ENCODE results near the gene DUSP22. TPM values are rescaled to one million over a fixed set of nuclear protein-coding genes. Genes with fewer than 3 reads are reported as not detected.

Gene DUSP22
- total RNA-seq, 2 donors from 2014 or later: 20.5 to 24.5 TPM

GRCh38 chr6:317448-318144 lies 25.3 kb downstream of the DUSP22 start:
- intact Hi-C loops (cut with DNase I): no loop called here
- DNase-seq: no peak

GRCh38 chr6:318243-318890 lies 26.1 kb downstream of the DUSP22 start:
- no peak for TF ChIP-seq CTCF (IDR thresholded peaks at IDR 0.05)
- intact Hi-C loops (cut with DNase I): no loop called here
- no peak for DNase-seq
- Histone ChIP-seq H3K9me3 (no peaks in the 10 kb centered on the region), H3K36me3 (no peaks in the 10 kb centered on the region), H3K9ac (ENCODE audit: low read depth in 2 of 2, low read length in 2 of 2) (no peak overlapping the region), H3K27ac (no peak overlapping the region), H3K27me3 (no peaks in the 10 kb centered on the region), H3K4me3 (no peak overlapping the region), H3K4me1 (no peaks in the 10 kb centered on the region)

More at GRCh38 chr6:317448-318144, 25.3 kb downstream of the DUSP22 start:
- no peak overlapping the region for H3K27ac ChIP-seq
- H3K9me3 ChIP-seq: no peaks in the 10 kb centered on the region
- H3K36me3 ChIP-seq: no peaks in the 10 kb centered on the region
- H3K9ac ChIP-seq (ENCODE audit: low read depth in 2 of 2, low read length in 2 of 2): no peak overlapping the region
- no peak overlapping the region for H3K4me3 ChIP-seq
- no peaks in the 10 kb centered on the region for H3K27me3 ChIP-seq
- no peaks in the 10 kb centered on the region for H3K4me1 ChIP-seq
- no peak for TF ChIP-seq CTCF (IDR thresholded peaks at IDR 0.05)

GRCh38 chr6:319177-320131 lies 27.2 kb downstream of the DUSP22 start:
- Histone ChIP-seq H3K27me3 (no peaks in the 10 kb centered on the region), H3K36me3 (no peaks in the 10 kb centered on the region), H3K9me3 (no peaks in the 10 kb centered on the region), H3K27ac (no peak overlapping the region), H3K4me3 (no peak overlapping the region), H3K9ac (ENCODE audit: low read depth in 2 of 2, low read length in 2 of 2) (no peak overlapping the region), H3K4me1 (no peaks in the 10 kb centered on the region)
- intact Hi-C loops (cut with DNase I): no loop called here
- no peak for DNase-seq
- TF ChIP-seq CTCF (IDR thresholded peaks at IDR 0.05): no peak

GRCh38 chr6:320351-321157 lies 28.3 kb downstream of the DUSP22 start:
- intact Hi-C loops (cut with DNase I): no loop called here
- no peaks in the 10 kb centered on the region for H3K4me1 ChIP-seq
- TF ChIP-seq CTCF (IDR thresholded peaks at IDR 0.05): no peak
- H3K9me3 ChIP-seq: no peaks in the 10 kb centered on the region
- H3K9ac ChIP-seq (ENCODE audit: low read depth in 2 of 2, low read length in 2 of 2): no peak overlapping the region
- no peak for DNase-seq
- H3K36me3 ChIP-seq: no peaks in the 10 kb centered on the region
- no peak overlapping the region for H3K4me3 ChIP-seq
- H3K27me3 ChIP-seq: no peaks in the 10 kb centered on the region
- H3K27ac ChIP-seq: no peak overlapping the region

GRCh38 chr6:321158-321438 lies 28.8 kb downstream of the DUSP22 start:
- H3K4me3 ChIP-seq: no peak overlapping the region
- intact Hi-C loops (cut with DNase I): no loop called here
- H3K9ac ChIP-seq (ENCODE audit: low read depth in 2 of 2, low read length in 2 of 2): no peak overlapping the region
- H3K27me3 ChIP-seq: no peaks in the 10 kb centered on the region
- no peaks in the 10 kb centered on the region for H3K36me3 ChIP-seq
- TF ChIP-seq CTCF (IDR thresholded peaks at IDR 0.05): no peak
- DNase-seq: no peak
- H3K4me1 ChIP-seq: no peaks in the 10 kb centered on the region
- H3K27ac ChIP-seq: no peak overlapping the region
- no peaks in the 10 kb centered on the region for H3K9me3 ChIP-seq

Data from colonic mucosa (tissue), 4 donors.